ENCODE data around the gene SLC5A11.

SLC5A11 gene

DNA sequence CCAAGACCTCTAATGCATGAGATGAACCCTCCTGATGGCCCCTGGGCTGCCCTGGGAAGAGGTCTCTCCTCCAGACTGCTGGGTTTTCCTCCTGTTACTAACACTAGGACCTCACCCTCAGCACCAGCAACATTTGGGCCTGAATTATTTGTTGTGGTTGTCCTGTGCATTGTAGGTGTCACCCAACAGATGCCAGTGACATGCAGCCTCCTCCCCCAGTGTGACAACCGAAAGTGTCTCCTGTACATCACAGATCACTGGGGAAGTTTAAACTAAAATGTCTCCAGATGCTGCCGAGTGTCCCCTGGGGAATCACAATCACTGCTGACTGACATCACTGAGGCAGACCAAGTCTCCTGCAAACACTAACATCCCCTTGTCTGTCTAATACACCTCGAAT, 74.8 kb downstream of the SLC5A11 start:
- TF ChIP-seq TCF12 (IDR thresholded peaks at IDR 0.05; ENCODE audit: low read depth) (no peak), ZBTB7A (IDR thresholded peaks at IDR 0.05; ENCODE audit: low read depth) (no peak), NFIC (IDR thresholded peaks at IDR 0.05) (no peak), YY1 (IDR thresholded peaks at IDR 0.05; ENCODE audit: low read depth) (no peak), EGR1 (IDR thresholded peaks at IDR 0.05) (no peak)

- TF ChIP-seq EGR1 (IDR thresholded peaks at IDR 0.05): no peak
- no peak for TF ChIP-seq ZBTB7A (IDR thresholded peaks at IDR 0.05; ENCODE audit: low read depth)
- TF ChIP-seq YY1 (IDR thresholded peaks at IDR 0.05; ENCODE audit: low read depth): no peak
- TF ChIP-seq CEBPB (IDR thresholded peaks at IDR 0.05): no peak
- no peak for TF ChIP-seq TEAD4 (IDR thresholded peaks at IDR 0.05)
These were observed 75.5 kb downstream of the SLC5A11 start for GRCh38 chr16:24921229-24921628.

DNA sequence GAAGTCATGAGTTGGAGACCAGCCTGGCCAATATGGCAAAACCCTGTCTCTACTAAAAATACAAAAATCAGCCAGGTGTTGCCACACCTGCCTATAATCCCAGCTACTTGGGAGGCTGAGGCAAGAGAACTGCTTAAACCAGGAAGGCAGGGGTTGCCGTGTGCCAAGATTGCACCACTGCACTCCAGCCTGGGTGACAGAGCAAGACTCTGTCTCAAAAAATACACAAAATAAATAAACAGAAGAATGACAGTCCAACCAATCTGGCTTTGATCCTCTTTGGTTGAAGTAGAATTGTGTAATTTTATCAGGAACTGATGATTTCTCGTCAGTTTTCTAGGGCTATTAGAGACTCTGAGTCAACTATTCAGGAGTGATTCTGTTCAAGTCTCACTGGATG, 79.4 kb downstream of the SLC5A11 start:
- TF ChIP-seq CEBPB (IDR thresholded peaks at IDR 0.05): no peak
- no peak for TF ChIP-seq YY1 (IDR thresholded peaks at IDR 0.05; ENCODE audit: low read depth)
- TF ChIP-seq, protein P1, sequence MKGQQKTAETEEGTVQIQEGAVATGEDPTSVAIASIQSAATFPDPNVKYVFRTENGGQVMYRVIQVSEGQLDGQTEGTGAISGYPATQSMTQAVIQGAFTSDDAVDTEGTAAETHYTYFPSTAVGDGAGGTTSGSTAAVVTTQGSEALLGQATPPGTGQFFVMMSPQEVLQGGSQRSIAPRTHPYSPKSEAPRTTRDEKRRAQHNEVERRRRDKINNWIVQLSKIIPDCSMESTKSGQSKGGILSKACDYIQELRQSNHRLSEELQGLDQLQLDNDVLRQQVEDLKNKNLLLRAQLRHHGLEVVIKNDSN (IDR thresholded peaks at IDR 0.05): no peak
- TF ChIP-seq NFIC (IDR thresholded peaks at IDR 0.05): no peak
- TF ChIP-seq, protein P2, sequence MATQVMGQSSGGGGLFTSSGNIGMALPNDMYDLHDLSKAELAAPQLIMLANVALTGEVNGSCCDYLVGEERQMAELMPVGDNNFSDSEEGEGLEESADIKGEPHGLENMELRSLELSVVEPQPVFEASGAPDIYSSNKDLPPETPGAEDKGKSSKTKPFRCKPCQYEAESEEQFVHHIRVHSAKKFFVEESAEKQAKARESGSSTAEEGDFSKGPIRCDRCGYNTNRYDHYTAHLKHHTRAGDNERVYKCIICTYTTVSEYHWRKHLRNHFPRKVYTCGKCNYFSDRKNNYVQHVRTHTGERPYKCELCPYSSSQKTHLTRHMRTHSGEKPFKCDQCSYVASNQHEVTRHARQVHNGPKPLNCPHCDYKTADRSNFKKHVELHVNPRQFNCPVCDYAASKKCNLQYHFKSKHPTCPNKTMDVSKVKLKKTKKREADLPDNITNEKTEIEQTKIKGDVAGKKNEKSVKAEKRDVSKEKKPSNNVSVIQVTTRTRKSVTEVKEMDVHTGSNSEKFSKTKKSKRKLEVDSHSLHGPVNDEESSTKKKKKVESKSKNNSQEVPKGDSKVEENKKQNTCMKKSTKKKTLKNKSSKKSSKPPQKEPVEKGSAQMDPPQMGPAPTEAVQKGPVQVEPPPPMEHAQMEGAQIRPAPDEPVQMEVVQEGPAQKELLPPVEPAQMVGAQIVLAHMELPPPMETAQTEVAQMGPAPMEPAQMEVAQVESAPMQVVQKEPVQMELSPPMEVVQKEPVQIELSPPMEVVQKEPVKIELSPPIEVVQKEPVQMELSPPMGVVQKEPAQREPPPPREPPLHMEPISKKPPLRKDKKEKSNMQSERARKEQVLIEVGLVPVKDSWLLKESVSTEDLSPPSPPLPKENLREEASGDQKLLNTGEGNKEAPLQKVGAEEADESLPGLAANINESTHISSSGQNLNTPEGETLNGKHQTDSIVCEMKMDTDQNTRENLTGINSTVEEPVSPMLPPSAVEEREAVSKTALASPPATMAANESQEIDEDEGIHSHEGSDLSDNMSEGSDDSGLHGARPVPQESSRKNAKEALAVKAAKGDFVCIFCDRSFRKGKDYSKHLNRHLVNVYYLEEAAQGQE (IDR thresholded peaks at IDR 0.05; ENCODE audit: low read depth): no peak
- no peak for TF ChIP-seq MAX (IDR thresholded peaks at IDR 0.05)
- no peak for TF ChIP-seq TCF12 (IDR thresholded peaks at IDR 0.05; ENCODE audit: low read depth)
- no peak for TF ChIP-seq TEAD4 (IDR thresholded peaks at IDR 0.05)
- no peak for TF ChIP-seq EP300 (IDR thresholded peaks at IDR 0.05; ENCODE audit: borderline replicate concordance)
- no peak for TF ChIP-seq RAD21 (IDR thresholded peaks at IDR 0.05; ENCODE audit: low read depth)
- no peak for TF ChIP-seq ZBTB7A (IDR thresholded peaks at IDR 0.05; ENCODE audit: low read depth)
- no peak for TF ChIP-seq FOXM1 (IDR thresholded peaks at IDR 0.05; ENCODE audit: borderline replicate concordance, low read depth)
- TF ChIP-seq CREB1 (IDR thresholded peaks at IDR 0.05; ENCODE audit: low read depth): no peak
- TF ChIP-seq EGR1 (IDR thresholded peaks at IDR 0.05): no peak
- no peak for TF ChIP-seq TAF1 (IDR thresholded peaks at IDR 0.05; ENCODE audit: low read depth)

DNA sequence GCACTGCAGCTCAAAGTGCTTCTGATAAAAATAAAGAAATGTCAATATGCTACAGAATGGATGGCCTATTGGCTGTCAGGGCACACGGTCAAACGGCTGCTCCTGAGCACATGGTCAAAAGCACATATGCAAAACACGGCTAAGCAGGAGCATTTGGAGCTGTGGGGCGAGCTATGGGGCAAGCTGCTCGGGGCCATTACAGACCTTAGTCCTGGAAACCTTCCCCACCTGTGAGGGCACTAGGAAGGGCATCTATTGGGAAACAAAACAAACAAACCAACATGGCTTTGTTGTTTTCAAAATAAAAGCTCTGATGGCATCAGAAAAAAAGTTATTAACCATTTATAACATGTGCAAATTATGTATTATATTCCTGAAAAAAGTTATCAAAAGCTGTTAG, 83.6 kb downstream of the SLC5A11 start:
- TF ChIP-seq, protein P1 (IDR thresholded peaks at IDR 0.05): no peak
- TF ChIP-seq RAD21 (IDR thresholded peaks at IDR 0.05; ENCODE audit: low read depth): no peak

DNA sequence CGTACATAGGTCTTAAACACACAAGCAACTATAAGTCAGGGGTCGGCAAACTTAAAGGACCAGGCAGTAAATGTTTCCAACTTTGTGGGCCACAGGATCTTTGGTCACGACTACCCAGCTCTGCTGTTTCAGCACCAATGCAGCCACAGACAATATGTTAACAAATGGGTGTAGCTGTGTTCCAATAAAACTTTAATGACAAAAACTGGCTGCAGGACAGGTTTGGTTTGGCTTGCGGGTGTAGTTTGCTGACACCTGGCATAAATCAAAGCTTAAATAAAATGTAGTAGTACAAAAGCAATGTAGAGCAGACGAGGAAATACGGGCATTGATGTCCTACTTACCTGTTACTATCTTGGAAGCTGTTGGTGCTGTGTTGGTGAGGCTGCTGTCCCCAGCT, 84.7 kb downstream of the SLC5A11 start:
- TF ChIP-seq, protein P1 (IDR thresholded peaks at IDR 0.05): no peak
- TF ChIP-seq YY1 (IDR thresholded peaks at IDR 0.05; ENCODE audit: low read depth) (no peak), TCF12 (IDR thresholded peaks at IDR 0.05; ENCODE audit: low read depth) (no peak), CREB1 (IDR thresholded peaks at IDR 0.05; ENCODE audit: low read depth) (no peak), CEBPB (IDR thresholded peaks at IDR 0.05) (no peak)

- no peak for TF ChIP-seq EGR1 (IDR thresholded peaks at IDR 0.05)
- no peak for TF ChIP-seq TCF12 (IDR thresholded peaks at IDR 0.05; ENCODE audit: low read depth)
- no peak for TF ChIP-seq FOXM1 (IDR thresholded peaks at IDR 0.05; ENCODE audit: borderline replicate concordance, low read depth)
- no peak for TF ChIP-seq TAF1 (IDR thresholded peaks at IDR 0.05; ENCODE audit: low read depth)
- TF ChIP-seq EP300 (IDR thresholded peaks at IDR 0.05; ENCODE audit: borderline replicate concordance): no peak
- no peak for TF ChIP-seq CEBPB (IDR thresholded peaks at IDR 0.05)
- no peak for TF ChIP-seq TEAD4 (IDR thresholded peaks at IDR 0.05)
- no peak for TF ChIP-seq RAD21 (IDR thresholded peaks at IDR 0.05; ENCODE audit: low read depth)
- TF ChIP-seq CREB1 (IDR thresholded peaks at IDR 0.05; ENCODE audit: low read depth): no peak
- TF ChIP-seq, protein P1 (IDR thresholded peaks at IDR 0.05): no peak
- TF ChIP-seq, protein P2 (IDR thresholded peaks at IDR 0.05; ENCODE audit: low read depth): no peak
- no peak for TF ChIP-seq ZBTB7A (IDR thresholded peaks at IDR 0.05; ENCODE audit: low read depth)
- TF ChIP-seq NFIC (IDR thresholded peaks at IDR 0.05): no peak
- no peak for TF ChIP-seq YY1 (IDR thresholded peaks at IDR 0.05; ENCODE audit: low read depth)
These were observed 85.3 kb downstream of the SLC5A11 start for GRCh38 chr16:24931091-24931490.

Measured in Ishikawa (cell line).